Measurements from ENCODE around the gene ARHGEF2. TPM values are rescaled to one million over a fixed set of nuclear protein-coding genes. Genes with fewer than 3 reads are reported as not detected.
"Not testable (repeated sequence)": the region's sequence is repeated elsewhere in the genome, so short reads cannot be mapped to it uniquely, and the experiment has no call there.

The ARHGEF2 gene
- total and polyA plus RNA-seq, 7 donors: 7.4 to 54.0 (median 39.1) TPM

DNA sequence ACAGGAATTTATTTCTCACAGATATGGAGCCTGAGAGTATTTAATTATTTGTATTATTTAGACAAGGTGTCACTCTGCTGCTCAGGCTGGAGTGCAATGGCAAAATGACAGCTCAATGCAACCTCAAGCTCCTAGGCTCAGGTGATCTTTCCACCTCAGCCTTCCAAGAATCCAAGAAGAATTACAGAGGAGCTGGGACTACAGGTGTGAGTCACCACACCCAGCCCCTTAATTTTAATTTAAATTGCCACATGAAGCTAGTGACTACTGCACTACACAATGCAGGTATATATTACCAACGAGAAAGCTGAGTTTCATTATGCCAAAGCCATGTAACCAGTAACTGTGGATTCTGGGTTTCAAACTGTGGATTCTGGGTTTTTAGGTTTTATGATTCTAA lies 46.3 kb downstream of the ARHGEF2 start:
- H3K4me1 ChIP-seq: peaks cover 36% of the 10 kb centered on the region
- no peaks in the 10 kb centered on the region for H3K27me3 ChIP-seq (ENCODE audit: insufficient read depth in 3 of 3, low read length in 2 of 3)
- intact Hi-C loops (cut with DNase I): no loop called here
- TF ChIP-seq, protein P1, sequence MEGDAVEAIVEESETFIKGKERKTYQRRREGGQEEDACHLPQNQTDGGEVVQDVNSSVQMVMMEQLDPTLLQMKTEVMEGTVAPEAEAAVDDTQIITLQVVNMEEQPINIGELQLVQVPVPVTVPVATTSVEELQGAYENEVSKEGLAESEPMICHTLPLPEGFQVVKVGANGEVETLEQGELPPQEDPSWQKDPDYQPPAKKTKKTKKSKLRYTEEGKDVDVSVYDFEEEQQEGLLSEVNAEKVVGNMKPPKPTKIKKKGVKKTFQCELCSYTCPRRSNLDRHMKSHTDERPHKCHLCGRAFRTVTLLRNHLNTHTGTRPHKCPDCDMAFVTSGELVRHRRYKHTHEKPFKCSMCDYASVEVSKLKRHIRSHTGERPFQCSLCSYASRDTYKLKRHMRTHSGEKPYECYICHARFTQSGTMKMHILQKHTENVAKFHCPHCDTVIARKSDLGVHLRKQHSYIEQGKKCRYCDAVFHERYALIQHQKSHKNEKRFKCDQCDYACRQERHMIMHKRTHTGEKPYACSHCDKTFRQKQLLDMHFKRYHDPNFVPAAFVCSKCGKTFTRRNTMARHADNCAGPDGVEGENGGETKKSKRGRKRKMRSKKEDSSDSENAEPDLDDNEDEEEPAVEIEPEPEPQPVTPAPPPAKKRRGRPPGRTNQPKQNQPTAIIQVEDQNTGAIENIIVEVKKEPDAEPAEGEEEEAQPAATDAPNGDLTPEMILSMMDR (IDR thresholded peaks at IDR 0.05): no peak
- no peaks in the 10 kb centered on the region for H3K9me3 ChIP-seq
- ATAC-seq (no peak), DNase-seq (no peak)
- whole genome bisulfite sequencing, 3 donors: 38 to 50% (median 47%) methylated on average over 1 of the region's 1 CpG
- H3K27ac ChIP-seq: no peak overlapping the region
- peaks cover 8 to 67% of the 10 kb centered on the region in 2 donors for H3K36me3 ChIP-seq (ENCODE audit: insufficient read depth in 1 of 2, low read depth in 1 of 2)
- H3K4me3 ChIP-seq: peak overlapping the region; percentile 83

DNA sequence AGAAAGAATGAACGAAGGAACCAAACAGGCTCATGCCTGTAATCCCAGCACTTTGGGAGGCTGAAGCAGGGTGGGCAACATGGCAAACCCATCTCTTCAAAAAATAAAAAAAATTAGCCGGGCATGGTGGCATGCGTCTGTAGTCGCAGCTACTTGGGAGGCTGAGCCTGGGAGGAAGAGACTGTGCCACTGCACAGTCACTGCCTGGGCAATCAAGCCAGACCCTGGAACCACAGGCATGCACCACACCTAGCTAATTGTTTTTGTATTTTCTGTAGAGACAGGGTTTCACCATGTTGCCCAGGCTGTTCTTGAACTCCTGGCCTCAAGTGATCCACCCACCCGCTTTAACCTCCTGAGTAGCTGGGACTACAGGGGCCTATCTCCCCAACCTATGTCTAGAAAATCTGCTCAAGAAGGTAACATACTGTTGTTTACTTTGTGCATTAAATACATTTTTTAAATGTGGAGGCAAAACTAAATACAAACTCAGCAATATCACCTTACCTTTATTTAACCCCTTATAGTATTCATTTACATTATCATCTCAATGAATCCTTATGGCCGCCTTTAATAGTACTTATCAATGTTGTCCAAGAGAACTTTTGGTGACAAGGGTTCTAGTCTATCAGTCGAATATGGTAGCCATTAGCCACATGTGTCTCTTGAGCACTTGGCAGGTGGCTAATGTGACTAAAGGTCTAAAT lies 46.9 kb downstream of the ARHGEF2 start:
- no peaks in the 10 kb centered on the region for H3K9me3 ChIP-seq
- intact Hi-C loops (cut with DNase I): no loop called here
- peaks cover 8 to 72% of the 10 kb centered on the region in 2 donors for H3K36me3 ChIP-seq (ENCODE audit: insufficient read depth in 1 of 2, low read depth in 1 of 2)
- peak overlapping the region; percentile 83 for H3K4me3 ChIP-seq
- TF ChIP-seq, protein P1 (IDR thresholded peaks at IDR 0.05): no peak
- DNase-seq (no peak), ATAC-seq (no peak)
- H3K27ac ChIP-seq: no peak overlapping the region
- 59 to 68% (median 64%) methylated on average over 7 of the region's 7 CpGs for WGBS, 3 donors
- H3K4me1 ChIP-seq: peaks cover 36% of the 10 kb centered on the region
- no peaks in the 10 kb centered on the region for H3K27me3 ChIP-seq (ENCODE audit: insufficient read depth in 3 of 3, low read length in 2 of 3)

DNA sequence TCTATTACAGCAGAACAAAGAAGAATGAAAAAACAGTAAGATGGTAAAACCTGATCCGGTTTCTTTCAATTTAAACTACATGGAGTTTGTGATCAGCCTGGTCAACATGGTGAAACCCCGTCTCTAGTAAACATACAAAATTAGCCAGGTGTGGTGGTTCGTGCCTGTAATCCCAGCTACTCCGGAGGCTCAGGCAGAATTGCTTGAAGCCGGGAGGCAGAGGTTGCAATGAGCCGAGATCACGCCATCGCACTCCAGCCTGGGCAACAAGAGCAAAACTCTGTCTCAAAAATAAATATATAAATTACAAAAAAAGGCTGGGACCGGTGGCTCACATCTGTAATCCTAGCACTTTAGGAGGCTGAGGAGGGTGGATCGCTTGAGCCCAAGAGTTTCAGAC lies 47.6 kb downstream of the ARHGEF2 start:
- WGBS, 3 donors: 63 to 76% (median 66%) methylated on average over 10 of the region's 10 CpGs
- Histone ChIP-seq H3K27ac (peak overlapping the region; percentile 44), H3K36me3 (ENCODE audit: insufficient read depth in 1 of 2, low read depth in 1 of 2) (peaks cover 11 to 80% of the 10 kb centered on the region in 2 donors), H3K4me1 (peaks cover 36% of the 10 kb centered on the region), H3K4me3 (peak overlapping the region; percentile 83)
- DNase-seq; ATAC-seq; H3K9me3 ChIP-seq; intact Hi-C loops (cut with DNase I); H3K27me3 ChIP-seq (ENCODE audit: insufficient read depth in 3 of 3, low read length in 2 of 3): not testable (repeated sequence)

DNA sequence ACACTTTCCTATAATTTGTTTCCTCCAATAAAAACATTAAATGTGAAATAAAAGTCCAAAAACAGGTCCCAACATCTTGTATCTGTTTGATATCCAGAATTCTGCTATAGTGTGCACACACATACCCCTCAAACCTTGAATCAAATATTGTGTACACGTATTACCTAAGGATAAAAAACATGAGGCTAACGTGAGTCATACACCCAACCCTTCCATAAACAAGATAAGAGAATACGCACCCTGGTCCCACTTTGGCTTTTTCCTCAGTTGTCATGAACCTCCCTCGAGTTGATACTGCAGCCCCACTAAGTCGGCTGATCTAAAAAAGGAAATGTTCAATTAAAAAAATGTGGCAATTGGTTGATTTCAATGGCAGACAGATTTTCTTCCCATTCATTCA lies 49.3 kb downstream of the ARHGEF2 start:
- 64 to 77% (median 64%) methylated on average over 5 of the region's 5 CpGs for WGBS, 3 donors
- Histone ChIP-seq H3K36me3 (ENCODE audit: insufficient read depth in 1 of 2, low read depth in 1 of 2) (peaks cover 16 to 97% of the 10 kb centered on the region in 2 donors), H3K4me1 (peaks cover 36% of the 10 kb centered on the region), H3K9me3 (no peaks in the 10 kb centered on the region), H3K27me3 (ENCODE audit: insufficient read depth in 3 of 3, low read length in 2 of 3) (no peaks in the 10 kb centered on the region), H3K27ac (no peak overlapping the region), H3K4me3 (no peak overlapping the region)
- intact Hi-C loops (cut with DNase I): loop anchor here in 1 of 2 donors (10.0 kb wide), 2 partner anchors 154 to 264 kb away; no protein-coding TSS in a partner anchor
- TF ChIP-seq, protein P1 (IDR thresholded peaks at IDR 0.05): no peak
- no peak for ATAC-seq
- no peak for DNase-seq

DNA sequence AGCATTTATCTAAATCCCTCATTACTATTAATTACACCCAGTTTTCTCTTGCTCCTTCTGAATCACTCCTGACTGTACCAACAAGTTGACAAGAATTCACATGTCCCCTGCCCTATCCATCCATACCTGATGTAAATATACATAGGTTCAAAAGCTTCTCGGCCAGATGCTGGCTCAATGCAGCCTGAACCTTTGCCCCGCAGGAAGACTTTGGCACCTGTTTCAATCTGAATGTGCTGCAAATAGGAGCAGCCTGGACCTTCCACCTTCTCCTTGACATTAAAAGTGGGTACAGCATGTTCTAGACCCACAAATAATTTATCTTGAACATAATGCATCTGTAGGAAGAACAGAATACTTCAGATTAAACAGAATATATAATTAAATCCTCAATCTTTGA lies 52.8 kb downstream of the ARHGEF2 start:
- 92 to 98% (median 93%) methylated on average over 2 of the region's 2 CpGs for WGBS, 3 donors
- Histone ChIP-seq H3K27ac (no peak overlapping the region), H3K9me3 (no peaks in the 10 kb centered on the region), H3K27me3 (ENCODE audit: insufficient read depth in 3 of 3, low read length in 2 of 3) (no peaks in the 10 kb centered on the region), H3K36me3 (ENCODE audit: insufficient read depth in 1 of 2, low read depth in 1 of 2) (peaks cover 25 to 99% of the 10 kb centered on the region in 2 donors), H3K4me3 (no peak overlapping the region), H3K4me1 (peaks cover 5% of the 10 kb centered on the region)
- no peak for ATAC-seq
- intact Hi-C loops (cut with DNase I): loop anchor here in 1 of 2 donors (10.0 kb wide), 2 partner anchors 151 to 261 kb away; no protein-coding TSS in a partner anchor
- no peak for DNase-seq
- TF ChIP-seq, protein P1 (IDR thresholded peaks at IDR 0.05): no peak
